ENCODE results near the gene ADCY7.
"Not testable (repeated sequence)": the region's sequence is repeated elsewhere in the genome, so short reads cannot be mapped to it uniquely, and the experiment has no call there.

The ADCY7 gene

GRCh38 chr16:50331570-50331969 is 65.2 kb downstream of the ADCY7 start:
- Histone ChIP-seq H3K9me3 (no peaks in the 10 kb centered on the region), H4K20me1 (peaks cover 30% of the 10 kb centered on the region), H3K4me3 (no peak overlapping the region), H3K4me2 (no peak overlapping the region), H3K9ac (no peak overlapping the region), H3K27me3 (no peaks in the 10 kb centered on the region), H3K36me3 (peaks cover 84% of the 10 kb centered on the region), H3K4me1 (peaks cover 6% of the 10 kb centered on the region; the same call in 1 of the 2 replicates), H3K27ac (no peak overlapping the region)
- no peak for TF ChIP-seq Cebpa-rat (IDR thresholded peaks at IDR 0.05)

DNA sequence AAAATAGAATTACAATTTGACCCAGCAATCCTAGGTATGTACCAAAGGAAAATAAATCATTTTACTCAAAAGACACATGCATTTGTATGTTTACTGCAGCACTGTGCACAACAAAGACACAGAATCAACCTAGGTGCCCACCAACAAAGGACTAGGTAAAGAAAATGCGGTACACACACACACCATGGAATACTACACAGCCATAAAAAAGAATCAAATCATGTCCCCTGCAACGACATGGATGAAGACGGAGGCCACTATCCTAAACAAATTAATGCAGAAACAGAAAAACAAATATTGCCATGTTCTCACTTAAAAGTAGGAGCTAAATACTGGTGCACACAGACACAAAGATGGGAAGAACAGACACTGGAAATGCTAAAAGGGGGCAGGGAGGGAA is 66.2 kb downstream of the ADCY7 start:
- Histone ChIP-seq H3K4me1 (no peaks in the 10 kb centered on the region; the same call in 1 of the 2 replicates), H3K27me3 (no peaks in the 10 kb centered on the region), H3K9me3 (no peaks in the 10 kb centered on the region), H3K27ac (no peak overlapping the region), H3K36me3 (peaks cover 82% of the 10 kb centered on the region), H4K20me1 (peaks cover 20% of the 10 kb centered on the region), H3K4me3 (no peak overlapping the region), H3K4me2 (no peak overlapping the region), H3K9ac (no peak overlapping the region)
- TF ChIP-seq Cebpa-rat (IDR thresholded peaks at IDR 0.05) = no peak

GRCh38 chr16:50334106-50334975 is 68.0 kb downstream of the ADCY7 start:
- H3K4me3 ChIP-seq = no peak overlapping the region
- H3K27ac ChIP-seq = no peak overlapping the region
- no peaks in the 10 kb centered on the region for H3K27me3 ChIP-seq
- H3K9me3 ChIP-seq = no peaks in the 10 kb centered on the region
- H3K9ac ChIP-seq = no peak overlapping the region
- H4K20me1 ChIP-seq = peaks cover 23% of the 10 kb centered on the region
- peaks cover 86% of the 10 kb centered on the region for H3K36me3 ChIP-seq
- TF ChIP-seq Cebpa-rat (IDR thresholded peaks at IDR 0.05) = no peak
- H3K4me2 ChIP-seq = no peak overlapping the region
- no peaks in the 10 kb centered on the region for H3K4me1 ChIP-seq

GRCh38 chr16:50335196-50335958 is 69.0 kb downstream of the ADCY7 start:
- no peaks in the 10 kb centered on the region for H3K9me3 ChIP-seq
- H3K36me3 ChIP-seq = peaks cover 79% of the 10 kb centered on the region
- no peaks in the 10 kb centered on the region for H3K27me3 ChIP-seq
- H3K9ac ChIP-seq = no peak overlapping the region
- H4K20me1 ChIP-seq = peaks cover 20% of the 10 kb centered on the region
- H3K4me1 ChIP-seq = no peaks in the 10 kb centered on the region
- TF ChIP-seq Cebpa-rat (IDR thresholded peaks at IDR 0.05) = no peak
- no peak overlapping the region for H3K4me3 ChIP-seq
- H3K4me2 ChIP-seq = no peak overlapping the region
- H3K27ac ChIP-seq = no peak overlapping the region

DNA sequence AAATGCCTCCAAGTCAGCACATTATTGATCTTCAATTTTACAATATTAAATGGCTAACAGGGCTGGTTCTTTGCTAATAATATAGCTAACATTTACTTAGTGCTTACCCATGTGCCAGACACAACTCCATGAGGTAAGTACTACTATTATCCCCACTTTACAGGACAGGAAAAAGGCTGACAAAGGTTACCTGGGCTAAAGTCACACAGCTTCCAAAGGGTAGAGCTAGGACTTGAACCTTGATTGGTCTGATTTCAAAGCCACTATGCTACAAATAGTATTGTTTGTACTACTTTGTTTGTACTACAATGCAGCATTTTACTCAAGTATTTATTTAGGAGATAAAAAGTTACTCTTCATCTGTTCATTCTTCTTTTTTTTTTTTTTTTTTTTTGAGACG is 70.5 kb downstream of the ADCY7 start:
- Histone ChIP-seq H4K20me1 (peaks cover 18% of the 10 kb centered on the region), H3K4me3 (no peak overlapping the region), H3K27ac (no peak overlapping the region), H3K4me2 (no peak overlapping the region), H3K27me3 (no peaks in the 10 kb centered on the region), H3K4me1 (no peaks in the 10 kb centered on the region), H3K36me3 (peaks cover 83% of the 10 kb centered on the region), H3K9ac (no peak overlapping the region), H3K9me3 (no peaks in the 10 kb centered on the region)
- no peak for TF ChIP-seq Cebpa-rat (IDR thresholded peaks at IDR 0.05)

GRCh38 chr16:50338371-50339231 is 72.2 kb downstream of the ADCY7 start:
- Histone ChIP-seq H4K20me1 (peaks cover 17% of the 10 kb centered on the region; the same call in 1 of the 2 replicates), H3K36me3 (peaks cover 83% of the 10 kb centered on the region), H3K27me3 (no peaks in the 10 kb centered on the region), H3K4me3 (no peak overlapping the region), H3K4me2 (no peak overlapping the region), H3K4me1 (no peaks in the 10 kb centered on the region), H3K9ac (no peak overlapping the region), H3K9me3 (no peaks in the 10 kb centered on the region), H3K27ac (no peak overlapping the region)
- no peak for TF ChIP-seq Cebpa-rat (IDR thresholded peaks at IDR 0.05)

DNA sequence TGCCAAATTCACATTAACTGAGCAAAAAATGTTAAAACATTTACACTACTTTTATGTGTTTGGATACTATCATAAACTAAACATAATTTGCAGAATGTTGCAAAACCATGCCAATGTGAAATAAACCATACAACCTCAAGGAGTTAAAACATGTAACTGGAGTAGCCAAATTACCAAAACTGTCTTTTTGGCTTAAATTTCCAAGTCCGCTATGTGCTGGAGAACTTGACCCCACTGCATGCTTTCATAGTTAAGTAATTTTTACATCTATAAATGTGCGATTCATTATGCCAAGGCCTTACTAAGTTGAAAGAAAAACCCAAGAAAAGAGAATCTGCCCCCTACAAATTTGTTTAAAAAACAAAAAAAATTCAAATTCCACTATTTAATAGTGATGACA is 74.2 kb downstream of the ADCY7 start:
- Histone ChIP-seq H3K4me2 (no peak overlapping the region), H3K9me3 (no peaks in the 10 kb centered on the region), H3K36me3 (peaks cover 79% of the 10 kb centered on the region), H3K27me3 (no peaks in the 10 kb centered on the region), H3K4me1 (no peaks in the 10 kb centered on the region), H3K9ac (no peak overlapping the region), H4K20me1 (peaks cover 17% of the 10 kb centered on the region; the same call in 1 of the 2 replicates), H3K4me3 (no peak overlapping the region), H3K27ac (no peak overlapping the region)
- TF ChIP-seq Cebpa-rat (IDR thresholded peaks at IDR 0.05) = no peak

DNA sequence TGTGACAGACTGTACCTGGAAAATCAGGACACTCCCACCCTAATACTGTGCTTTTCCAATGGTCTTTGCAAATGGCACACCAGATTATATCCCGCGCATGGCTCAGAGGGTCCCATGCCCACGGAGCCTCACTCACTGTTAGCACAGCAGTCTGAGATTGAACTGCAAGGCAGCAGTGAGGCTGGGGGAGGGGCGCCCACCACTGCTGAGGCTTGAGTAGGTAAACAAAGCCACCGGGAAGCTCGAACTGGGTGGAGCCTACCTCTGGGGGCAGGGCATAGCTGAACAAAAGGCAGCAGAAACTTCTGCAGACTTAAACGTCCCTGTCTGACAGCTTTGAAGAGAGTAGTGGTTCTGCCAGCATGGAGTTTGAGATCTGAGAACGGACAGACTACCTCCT is 77.2 kb downstream of the ADCY7 start:
- H3K4me1 ChIP-seq, H3K9me3 ChIP-seq, H3K27ac ChIP-seq, H3K9ac ChIP-seq, H3K4me2 ChIP-seq, H3K4me3 ChIP-seq, H3K27me3 ChIP-seq: not testable (repeated sequence)
- Histone ChIP-seq H4K20me1 (0 out of 2 replicates have a peak, but pooled peaks cover 15% of the 10 kb centered on the region), H3K36me3 (peaks cover 59% of the 10 kb centered on the region)

DNA sequence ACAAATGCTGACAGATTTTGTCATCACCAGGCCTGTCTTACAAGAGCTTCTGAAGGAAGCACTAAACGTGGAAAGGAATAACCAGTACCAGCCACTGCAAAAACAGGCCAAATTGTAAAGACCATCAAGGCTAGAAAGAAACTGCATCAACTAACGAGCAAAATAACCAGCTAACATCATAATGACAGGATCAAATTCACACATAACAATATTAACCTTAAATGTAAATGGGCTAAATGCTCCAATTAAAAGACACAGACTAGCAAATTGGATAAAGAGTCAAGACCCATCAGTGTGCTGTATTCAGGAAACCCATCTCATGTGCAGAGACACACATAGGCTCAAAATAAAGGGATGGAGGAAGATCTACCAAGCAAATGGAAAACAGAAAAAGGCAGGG is 78.9 kb downstream of the ADCY7 start:
- not testable (repeated sequence) for H3K27ac ChIP-seq, H3K9me3 ChIP-seq, H4K20me1 ChIP-seq, H3K4me3 ChIP-seq, H3K4me1 ChIP-seq, H3K27me3 ChIP-seq, H3K4me2 ChIP-seq, H3K9ac ChIP-seq
- peaks cover 60% of the 10 kb centered on the region for H3K36me3 ChIP-seq

All from BLaER1 (cell line).